Measurements from ENCODE around the gene TMEM243.
A peak's percentile ranks its signal among the peaks of the same experiment; 100 is the strongest.
"Not testable (repeated sequence)": the region's sequence is repeated elsewhere in the genome, so short reads cannot be mapped to it uniquely, and the experiment has no call there.

The TMEM243 gene

GRCh38 chr7:87219545-87220025 lies at the start of gene TMEM243:
TSS of gene TMEM243 (minus strand) at chr7:87219732. CDS start at chr7:87219503, 229 bp downstream.
- DNase-seq, result peak; percentile 50

- no peak for DNase-seq
These were observed 47.8 kb upstream of the TMEM243 start for GRCh38 chr7:87267239-87267900.

- no peak for DNase-seq
These were observed 44.0 kb upstream of the TMEM243 start for GRCh38 chr7:87263537-87263936.

- no peak for DNase-seq
These were observed 34.1 kb upstream of the TMEM243 start for GRCh38 chr7:87253589-87254087.

- not testable (repeated sequence) for DNase-seq
These were observed 26.1 kb upstream of the TMEM243 start for GRCh38 chr7:87245671-87246070.

- not testable (repeated sequence) for DNase-seq
These were observed 19.0 kb upstream of the TMEM243 start for GRCh38 chr7:87238464-87239051.

GRCh38 chr7:87234949-87235348 lies 15.4 kb upstream of the TMEM243 start:
- DNase-seq, result peak; percentile 33

- DNase-seq, result no peak
These were observed 12.2 kb upstream of the TMEM243 start for GRCh38 chr7:87231711-87232110.

GRCh38 chr7:87231258-87231657 lies 11.7 kb upstream of the TMEM243 start:
- no peak for DNase-seq

GRCh38 chr7:87226495-87226894 lies 7.0 kb upstream of the TMEM243 start:
- DNase-seq, result no peak

- DNase-seq, result peak; percentile 48
These were observed 6.2 kb upstream of the TMEM243 start for GRCh38 chr7:87225696-87226095.

- DNase-seq, result peak; percentile 56
These were observed 4.1 kb upstream of the TMEM243 start for GRCh38 chr7:87223666-87224065.

- no peak for DNase-seq
These were observed 1.2 kb upstream of the TMEM243 start for GRCh38 chr7:87220734-87221215.

GRCh38 chr7:87220026-87220733 lies 648 bp upstream of the TMEM243 start:
- peak; percentile 64 for DNase-seq

- peak; percentile 35 for DNase-seq
These were observed 562 bp downstream of the TMEM243 start for GRCh38 chr7:87218796-87219544.

- no peak for DNase-seq
These were observed 1.4 kb downstream of the TMEM243 start for GRCh38 chr7:87217983-87218653.

GRCh38 chr7:87216701-87217508 lies 2.6 kb downstream of the TMEM243 start:
- DNase-seq, result no peak

GRCh38 chr7:87215046-87215445 lies 4.5 kb downstream of the TMEM243 start:
- no peak for DNase-seq

GRCh38 chr7:87213811-87214210 lies 5.7 kb downstream of the TMEM243 start:
- no peak for DNase-seq

- DNase-seq, result no peak
These were observed 6.3 kb downstream of the TMEM243 start for GRCh38 chr7:87213252-87213651.

GRCh38 chr7:87212498-87212897 lies 7.0 kb downstream of the TMEM243 start:
- DNase-seq, result no peak

Data from HCEC 1CT (cell line).